SW480 (cell line): Measurements from ENCODE around the gene PIK3R5.

Source experiments
- DNase-seq: peaks from one replicate; pipeline ENCODE4 v3.0.0-alpha.2; 2016; ENCODE audit warnings: low spot score

Gene PIK3R5

DNA sequence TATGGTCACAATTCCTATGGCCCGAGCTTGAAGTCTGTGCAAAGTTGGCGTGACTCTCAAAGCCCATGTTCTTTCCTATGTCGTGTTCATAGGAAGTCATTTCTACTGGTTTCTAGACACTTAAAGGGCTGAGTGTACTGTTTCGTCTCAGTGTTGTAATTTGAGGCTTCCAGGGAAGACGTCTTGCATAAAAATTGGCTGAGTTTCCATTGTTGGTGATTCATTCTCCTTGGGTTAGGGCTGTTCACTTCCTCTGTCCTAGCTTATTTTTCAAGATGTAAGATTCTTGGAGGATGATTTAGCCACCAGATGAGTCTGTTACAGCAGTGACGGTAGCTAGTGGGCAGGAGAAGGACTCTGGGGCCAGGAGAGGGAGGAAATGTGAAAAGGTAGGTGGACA is 43.1 kb downstream of the PIK3R5 start:
- DNase-seq, result no peak

DNA sequence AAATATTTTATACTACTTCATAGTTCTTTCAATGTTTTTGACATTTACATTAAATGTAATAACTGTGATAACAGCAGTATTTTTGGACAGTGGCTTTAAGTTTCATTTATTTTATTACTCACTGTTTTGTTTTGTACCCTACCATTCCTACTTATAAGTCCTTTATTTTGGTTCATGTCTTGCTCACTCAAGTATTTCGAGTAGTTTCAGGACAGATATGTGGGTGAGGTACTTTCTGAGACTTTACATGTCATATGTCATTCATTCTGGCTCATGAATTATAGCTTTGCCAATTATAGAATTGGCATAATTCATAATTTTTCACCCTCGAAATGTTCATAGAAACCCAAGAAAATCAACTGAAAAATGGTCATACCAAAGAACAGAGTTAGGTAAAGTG is 44.4 kb downstream of the PIK3R5 start:
- DNase-seq, result no peak

DNA sequence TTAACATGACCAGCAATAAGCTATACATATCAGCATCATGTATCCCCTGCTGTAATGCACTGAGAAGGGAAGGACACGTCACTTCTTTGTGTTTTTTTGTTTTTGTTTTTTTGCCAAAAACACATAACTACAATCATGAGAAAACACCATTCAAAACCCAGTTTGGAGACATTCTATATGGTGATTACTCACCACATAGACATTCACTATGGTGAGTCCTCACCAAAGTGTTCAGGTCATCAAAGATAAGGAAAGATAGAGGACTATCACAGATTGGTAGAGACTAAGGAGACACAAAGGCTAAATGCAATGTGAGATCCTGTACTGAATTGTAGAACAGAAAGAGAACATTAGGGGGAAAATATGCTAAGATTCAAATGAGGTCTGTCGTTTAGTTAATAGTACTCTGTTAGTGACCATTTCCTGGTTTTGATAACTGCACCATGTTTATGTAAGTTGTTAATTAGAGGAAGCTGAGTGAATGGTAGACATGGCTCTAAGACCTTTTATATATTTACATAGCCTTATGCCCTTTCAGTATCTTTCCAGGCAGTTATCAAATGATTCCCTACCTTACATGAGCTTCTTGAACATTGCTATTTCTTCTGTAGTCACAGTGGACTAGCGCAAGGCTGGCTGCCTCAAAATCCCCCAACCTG is 46.6 kb downstream of the PIK3R5 start:
- peak; percentile 35 for DNase-seq

DNA sequence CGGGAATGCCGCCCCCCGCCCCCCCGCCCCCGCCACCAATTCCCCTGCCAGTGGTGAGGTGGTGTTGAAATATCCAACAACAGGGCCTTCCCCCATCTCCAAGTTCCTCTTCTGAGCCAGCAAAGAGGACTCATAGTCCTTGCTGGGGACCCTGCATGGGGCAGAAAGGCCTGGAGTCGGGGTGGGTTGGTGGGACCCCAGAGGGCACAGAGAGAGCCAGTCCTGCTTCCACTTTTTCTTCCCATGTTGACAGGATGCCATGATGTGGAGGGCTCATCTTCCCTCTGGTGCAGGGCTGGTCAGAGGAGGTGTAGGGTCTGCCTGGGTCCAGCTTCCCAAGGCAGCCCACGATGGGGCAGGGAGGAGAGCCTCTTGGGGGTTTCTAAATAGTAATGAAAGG is 49.0 kb downstream of the PIK3R5 start:
- no peak for DNase-seq

DNA sequence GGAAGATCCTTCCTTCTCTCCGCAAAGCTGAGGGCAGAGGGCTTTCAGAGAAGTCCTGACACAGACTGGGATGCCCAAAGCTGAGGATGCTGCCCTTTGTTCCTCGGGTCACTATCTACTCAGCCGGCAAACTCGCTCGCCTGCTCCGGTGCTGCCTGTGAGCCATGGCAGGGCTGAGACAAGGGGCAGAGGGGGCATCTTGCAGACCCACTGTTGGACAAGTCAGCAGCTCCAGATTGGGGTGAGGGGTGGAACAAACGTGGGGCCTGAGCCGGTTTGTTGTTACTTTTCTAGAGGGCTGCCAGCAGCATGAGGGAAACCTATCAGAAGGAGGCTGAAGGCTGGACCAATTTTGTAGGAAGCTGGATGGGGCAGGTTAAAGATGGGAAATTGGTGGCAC is 51.0 kb downstream of the PIK3R5 start:
- no peak for DNase-seq

DNA sequence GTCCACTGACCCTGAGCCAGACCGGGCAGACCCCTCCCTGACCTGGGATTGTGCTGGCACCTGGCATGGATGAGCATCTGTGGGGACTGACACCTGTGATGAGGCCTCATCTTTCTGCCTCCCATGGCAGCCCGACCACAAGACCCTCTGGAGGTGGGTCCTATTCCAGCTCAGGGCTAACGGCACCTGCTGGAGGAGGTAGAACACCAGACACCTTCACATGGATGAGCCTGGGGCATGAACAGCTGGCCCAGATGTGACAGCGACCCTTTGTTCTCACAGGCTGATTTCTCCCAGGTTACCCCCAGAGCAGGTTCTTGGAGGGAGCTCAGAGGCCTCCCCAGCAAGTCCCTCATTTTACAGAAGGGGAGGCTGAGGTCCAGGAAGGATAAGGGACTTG is 51.6 kb downstream of the PIK3R5 start:
- DNase-seq, result no peak

DNA sequence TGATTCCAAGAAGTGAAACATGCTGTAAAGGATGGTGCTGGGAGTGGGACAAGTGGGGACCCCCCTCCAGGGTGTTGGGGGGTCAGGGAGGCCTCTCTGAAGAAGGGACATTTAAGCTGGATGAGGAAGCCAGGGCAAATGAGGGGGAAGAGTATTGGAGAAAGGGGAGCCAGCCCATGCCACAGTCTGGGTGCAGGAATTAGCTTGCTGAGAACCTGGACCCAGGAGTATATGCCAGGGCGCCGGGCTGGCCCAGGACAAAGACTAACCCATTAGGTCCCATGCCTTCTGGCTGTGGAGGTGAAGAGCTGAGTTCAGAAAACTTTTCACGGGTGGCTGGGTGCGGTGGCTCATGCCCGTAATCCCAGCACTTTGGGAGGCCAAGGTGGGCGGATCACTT is 52.4 kb downstream of the PIK3R5 start:
- DNase-seq, result no peak

DNA sequence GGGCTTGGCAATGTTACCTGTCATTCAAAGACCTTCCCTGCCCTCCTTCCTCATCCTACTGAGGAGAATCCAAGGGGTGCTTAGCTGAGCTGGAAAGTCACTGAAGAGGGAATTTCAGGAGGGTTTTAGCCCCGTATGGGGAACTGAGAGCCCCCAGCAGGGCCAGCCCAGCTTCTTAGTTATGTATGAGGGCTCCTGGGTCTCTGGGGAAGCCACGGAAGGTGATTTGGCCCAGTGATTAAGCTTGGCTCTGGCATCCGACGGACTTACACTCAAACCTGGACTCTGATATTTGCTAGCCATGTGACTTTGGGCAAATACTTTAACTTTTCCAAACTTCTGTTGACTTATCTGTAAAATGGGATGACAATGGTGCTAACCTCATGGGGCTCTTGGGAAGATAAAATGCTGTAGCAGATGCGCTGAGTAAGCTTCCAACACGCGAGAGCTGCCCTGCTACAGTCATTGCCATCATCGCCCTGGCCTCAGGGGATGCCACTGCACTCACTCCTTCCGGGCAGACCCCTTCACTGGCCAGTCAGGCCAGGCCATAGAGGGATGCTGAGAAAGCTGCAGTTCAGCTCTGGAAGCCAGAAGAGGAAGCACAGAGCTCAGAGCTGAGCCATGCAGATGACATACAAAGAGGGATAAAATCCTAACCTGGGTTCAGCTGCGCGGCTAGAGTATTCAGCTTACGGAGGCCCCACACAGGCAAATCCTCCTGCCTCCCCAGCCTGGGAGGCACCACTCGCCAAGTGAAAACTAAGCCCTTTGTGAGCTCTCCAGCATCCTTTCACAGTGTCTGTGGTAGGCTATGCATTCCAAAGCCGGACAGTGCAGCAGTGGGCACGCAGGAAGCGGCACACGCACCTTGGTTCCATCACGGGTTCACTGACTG is 53.2 kb downstream of the PIK3R5 start:
- DNase-seq, result no peak

DNA sequence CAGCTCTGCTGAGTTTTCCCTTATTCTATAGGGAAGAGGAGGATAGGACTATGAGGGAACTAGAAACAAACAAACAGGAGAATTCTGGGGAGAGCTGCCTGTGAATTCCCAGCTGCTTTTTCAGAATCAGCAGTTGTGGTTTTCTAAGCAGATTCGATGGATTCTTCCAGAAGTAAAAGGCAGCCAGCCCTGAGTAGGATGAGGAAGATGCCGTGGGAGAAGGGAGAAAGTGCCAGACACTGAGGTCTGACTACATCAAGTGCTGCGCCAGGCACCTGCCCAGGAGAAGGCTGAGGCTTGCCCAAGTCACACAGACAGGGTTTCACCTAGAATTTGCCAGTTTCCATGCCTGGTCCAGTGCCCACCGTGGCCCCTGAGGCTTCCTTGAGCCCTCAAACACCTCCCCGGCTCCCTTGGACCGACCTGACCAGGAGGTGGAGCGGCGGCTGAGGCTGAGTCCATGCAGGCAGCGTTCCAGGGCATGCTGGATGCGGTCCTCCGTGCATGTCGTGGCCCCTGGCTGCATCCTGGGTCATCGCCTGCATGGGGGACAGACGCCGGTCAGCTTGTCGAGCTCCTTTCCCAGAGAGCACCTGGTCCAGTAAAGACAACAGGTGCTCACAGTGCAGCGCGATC is 54.4 kb downstream of the PIK3R5 start:
- DNase-seq, result no peak

DNA sequence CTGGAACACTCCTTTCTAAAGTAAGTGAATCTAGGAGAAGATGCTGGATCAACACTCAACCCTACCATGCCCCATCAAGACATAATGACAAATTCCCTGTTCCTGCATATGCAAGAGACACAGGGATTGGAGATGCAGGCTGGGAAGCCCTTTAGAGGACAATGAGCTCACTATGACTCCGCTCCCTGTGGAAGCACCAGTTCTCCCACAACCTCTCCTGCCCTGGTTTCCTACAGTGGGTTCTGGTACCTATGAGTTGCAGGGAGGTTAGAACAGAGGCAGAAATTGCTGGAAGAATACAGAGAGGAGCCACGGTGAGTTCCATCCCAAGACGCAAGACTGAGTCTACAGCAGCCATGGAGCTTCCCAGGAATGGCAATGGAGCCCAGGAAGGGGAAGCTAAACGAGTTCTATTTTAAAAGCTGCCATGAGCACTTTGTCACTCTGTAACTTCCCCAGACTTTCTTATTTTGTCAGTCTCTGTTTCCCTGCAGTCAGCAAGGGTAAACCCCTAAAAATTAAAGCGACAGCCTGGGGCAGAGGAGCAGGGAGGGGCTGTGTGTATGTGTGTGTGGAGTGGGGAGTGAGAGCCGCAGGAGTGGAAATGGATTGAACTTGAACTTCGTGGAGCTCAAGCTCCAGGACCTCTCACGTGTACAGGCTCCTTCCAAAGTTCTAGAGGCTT is 55.8 kb downstream of the PIK3R5 start:
- no peak for DNase-seq

DNA sequence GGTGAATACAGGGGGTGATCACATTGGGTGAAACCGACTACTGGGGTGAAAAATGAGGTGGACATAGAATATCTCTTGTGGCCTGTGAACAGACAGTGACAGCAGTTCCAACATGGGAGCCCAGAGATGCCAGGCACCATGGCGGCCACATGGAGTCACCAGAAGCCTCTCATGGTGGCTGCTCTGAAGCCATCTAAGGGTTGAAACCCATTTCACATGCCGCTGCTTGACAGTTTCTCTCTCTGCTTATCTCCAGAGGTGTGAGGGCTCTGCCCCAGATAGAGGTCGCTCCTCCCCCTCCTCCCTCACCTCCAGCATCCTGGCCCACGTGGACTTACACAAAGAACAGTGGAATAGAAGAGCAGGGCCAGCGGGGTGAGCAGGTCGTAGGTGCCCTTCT is 60.2 kb downstream of the PIK3R5 start:
- no peak for DNase-seq

DNA sequence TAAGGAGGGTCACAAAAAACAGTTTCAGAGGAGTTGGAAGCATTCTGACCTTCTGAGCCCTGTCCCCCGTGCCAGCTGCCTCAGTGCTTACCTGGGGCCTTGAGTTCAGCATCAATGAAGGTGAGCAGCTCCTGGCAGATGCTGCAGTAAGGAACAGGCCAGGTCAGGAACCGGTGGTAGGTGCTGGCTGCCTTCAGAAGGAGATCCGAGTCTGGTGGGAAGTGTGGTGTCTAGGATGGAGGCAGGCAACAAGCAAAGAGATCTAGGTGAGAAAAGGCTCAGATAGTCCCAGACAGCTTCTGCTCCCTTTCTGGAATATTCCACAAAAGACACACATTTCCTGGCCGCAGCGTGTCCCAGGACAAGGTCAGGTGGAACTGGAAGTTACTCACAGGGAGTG is 60.8 kb downstream of the PIK3R5 start:
- DNase-seq, result no peak

DNA sequence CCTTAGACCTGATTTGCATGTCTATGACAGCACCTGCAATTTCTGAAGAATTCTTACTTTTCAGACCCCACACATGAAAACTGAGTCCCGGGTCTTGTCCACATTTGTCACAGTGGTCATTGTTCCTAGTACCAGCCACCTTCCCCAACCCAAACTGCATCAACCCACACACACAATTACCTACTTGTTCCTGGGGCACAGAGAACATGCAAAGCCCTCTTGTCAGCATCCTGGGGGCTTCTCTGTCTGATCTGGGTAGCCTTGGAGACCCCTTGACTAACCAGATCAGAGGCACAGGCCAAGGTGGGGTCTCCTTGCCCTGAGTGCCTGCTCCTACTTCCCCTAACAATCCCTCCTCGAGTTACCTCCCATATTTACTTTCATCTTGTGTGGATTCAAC is 61.3 kb downstream of the PIK3R5 start:
- DNase-seq, result no peak

DNA sequence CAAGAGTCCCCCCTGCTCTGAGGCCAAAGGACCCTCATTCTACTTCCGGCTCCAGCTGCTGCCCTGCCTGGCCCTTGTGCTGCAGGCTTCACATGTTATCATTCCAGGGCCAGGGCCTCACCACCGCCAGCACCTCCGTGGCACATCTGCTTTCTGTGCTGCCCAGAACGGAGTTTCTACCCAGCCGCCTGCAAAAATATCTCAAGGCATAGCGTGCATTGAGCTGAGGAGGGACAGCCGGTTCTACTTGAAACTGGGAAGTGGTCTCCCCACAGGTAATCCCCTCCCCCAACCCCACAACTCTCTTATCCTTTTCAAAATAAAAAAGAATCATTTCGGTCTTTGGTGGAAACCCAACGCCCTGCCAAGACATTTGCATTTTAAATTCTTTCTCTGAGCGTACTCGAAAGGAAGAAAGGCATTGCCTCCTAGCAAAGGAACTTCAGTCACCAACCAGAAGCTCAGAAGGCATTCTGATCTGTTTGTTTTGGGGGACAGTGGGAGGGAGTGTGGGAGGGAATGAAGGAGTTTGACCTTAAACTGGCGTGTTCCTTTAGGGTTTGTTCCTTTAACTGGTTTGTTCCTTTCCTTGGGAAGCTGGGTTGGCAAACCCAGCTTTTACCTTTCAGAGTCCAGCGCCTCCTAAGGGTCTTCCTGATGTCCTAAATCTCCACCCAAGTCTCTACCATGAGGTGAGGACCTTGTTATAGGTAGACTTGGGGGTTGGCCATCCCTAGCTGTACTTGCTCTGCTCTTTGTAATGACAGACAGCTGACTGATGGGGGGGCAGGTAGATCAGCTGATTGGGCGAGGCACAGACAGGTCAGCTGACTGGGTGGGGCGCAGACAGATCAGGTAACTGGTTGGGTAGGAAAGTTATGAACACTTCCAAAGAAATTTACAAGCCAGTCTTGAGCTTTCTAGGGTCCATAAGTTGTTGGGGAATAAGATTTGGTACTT is 64.6 kb downstream of the PIK3R5 start:
- no peak for DNase-seq

DNA sequence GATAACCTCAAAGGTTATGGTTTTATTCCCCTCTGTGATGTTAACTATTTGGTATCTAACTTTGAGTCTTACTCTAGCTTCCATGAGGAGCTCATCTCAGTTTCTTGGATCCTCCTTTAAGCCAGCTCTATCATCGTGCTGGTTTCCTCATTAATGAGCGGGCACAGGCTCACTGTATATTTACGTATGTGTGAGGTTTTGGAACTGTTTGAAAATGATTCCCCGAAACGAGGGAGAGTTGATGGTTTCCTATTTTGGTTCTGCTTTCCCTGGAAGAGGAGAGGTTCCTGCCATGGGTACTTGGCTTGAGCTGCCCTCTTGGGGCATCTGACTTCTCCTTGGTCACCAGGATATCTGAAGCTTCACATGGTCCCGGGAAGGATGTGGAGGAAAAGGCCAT is 65.3 kb downstream of the PIK3R5 start:
- no peak for DNase-seq

DNA sequence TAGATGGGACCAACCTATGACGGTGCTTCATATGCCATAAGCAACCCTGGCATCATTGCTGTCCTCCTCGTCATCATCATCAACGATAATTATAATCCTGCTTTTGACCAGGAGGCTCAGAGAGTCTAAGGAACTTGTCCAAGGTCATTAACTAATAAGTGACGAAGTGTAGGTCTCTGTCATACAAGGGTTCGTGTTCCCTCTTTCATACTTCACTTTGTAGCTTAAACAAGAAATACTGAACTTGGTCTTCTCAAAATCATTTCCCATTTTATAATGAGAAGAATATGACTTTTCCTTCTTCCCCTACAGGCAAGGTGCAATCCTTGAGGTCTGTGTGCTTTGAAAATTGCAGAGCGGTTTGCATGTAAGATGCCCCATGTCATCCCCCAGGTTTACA is 66.9 kb downstream of the PIK3R5 start:
- DNase-seq, result no peak

DNA sequence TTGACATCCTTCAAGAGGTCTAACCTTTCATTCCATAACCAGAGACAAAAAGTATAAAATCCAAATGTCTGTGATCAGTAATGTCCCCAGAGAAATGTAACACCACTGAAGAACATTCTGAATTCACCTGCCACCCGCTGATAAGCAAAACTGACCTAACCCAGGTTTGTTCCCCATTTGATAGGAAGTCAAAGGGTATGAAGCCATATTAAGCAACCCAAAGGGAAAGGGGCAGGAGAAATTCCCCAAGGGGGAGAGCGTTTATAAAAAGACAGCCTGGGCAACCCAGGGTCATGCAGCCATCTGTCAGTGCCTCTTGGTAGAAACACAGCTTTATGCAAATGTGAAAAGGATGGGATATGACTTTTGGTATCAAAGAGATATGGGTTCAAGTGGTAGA is 67.4 kb downstream of the PIK3R5 start:
- DNase-seq, result no peak

DNA sequence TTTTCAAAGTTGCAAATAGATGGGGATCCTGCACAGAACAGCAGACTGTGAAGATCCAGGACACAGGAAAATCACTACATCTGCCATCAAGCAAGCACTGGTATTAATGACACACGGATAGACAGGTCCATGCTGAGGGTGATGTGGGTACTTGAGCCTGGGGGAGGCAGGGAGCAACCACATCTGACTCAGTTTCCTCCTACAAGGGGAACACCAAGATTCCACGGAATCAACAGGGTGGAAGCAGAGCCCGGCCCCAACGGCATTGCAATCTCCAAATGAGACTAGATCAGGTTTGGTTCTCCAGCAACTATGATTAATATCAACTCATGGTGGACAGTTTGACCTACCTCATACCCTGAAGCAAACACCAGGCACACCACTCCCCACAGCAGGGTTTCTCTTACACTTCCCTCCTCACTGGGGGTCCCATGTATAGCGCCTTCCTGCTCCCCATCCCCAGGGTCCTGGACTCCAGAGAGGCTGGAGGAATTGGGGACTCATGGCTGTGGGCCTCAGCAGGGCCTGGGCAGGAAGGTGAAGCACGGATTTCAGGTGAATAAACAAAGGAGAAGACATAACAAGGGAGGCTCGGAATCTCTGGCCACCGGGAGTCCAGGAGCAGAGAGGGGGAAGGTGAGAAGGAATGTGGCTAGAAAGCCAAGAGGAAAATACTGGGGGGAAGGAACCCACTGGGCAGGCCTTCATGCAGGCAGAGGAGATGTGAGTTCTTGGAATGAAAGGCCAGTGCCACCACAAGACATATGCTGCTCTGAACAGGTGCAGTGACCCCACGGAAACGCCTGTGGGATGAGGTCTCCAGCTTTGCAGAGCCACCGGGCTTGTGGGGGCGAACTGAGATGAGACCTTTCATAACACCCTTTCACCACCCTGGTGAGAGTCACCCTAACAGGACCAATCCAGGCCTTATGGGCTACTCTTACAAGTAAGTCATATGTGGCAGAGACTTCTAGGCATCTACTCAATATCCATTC is 68.6 kb downstream of the PIK3R5 start:
- DNase-seq, result no peak

DNA sequence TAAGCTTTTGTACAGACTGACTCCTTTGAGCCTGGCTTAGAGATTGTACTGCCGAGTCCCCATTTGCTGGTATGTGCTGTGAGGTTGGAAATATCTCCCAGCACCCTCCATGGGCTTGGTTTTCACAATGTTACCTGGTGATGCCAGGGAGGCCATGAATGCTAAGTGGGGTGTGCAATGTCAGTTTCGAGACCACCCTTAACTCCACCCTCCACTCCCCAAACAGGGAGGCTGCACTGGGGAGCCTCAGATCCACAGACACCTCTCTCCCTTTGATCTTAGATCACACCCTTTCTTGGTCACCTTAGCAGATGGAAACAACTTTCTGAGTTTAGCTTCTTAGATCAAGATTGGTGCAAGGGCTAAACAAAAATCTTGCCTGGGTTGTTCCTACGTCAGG is 69.4 kb downstream of the PIK3R5 start:
- DNase-seq, result no peak
